ENCODE data around the gene DUSP3.
"Not testable (repeated sequence)": the region's sequence is repeated elsewhere in the genome, so short reads cannot be mapped to it uniquely, and the experiment has no call there.

Gene DUSP3

GRCh38 chr17:43800736-43801135 lies 22.0 kb upstream of the DUSP3 start:
- Histone ChIP-seq H3K36me3 (ENCODE audit: control insufficient read depth, insufficient read depth, low read length) (no peaks in the 10 kb centered on the region), H3K27me3 (replicated peaks; ENCODE audit: control insufficient read depth, insufficient read depth, low read length) (no peaks in the 10 kb centered on the region; the same call in 1 of the 2 replicates), H3K4me3 (replicated peaks; ENCODE audit: low read depth, low read length) (no peak overlapping the region)
- no peak for TF ChIP-seq CTCF (IDR thresholded peaks at IDR 0.05; ENCODE audit: insufficient read depth, low read length, poor library complexity, severe bottlenecking)
- DNase-seq (ENCODE audit: extremely low read depth, insufficient read length), result no peak

- no peaks in the 10 kb centered on the region for H3K36me3 ChIP-seq (ENCODE audit: control insufficient read depth, insufficient read depth, low read length)
- no peak overlapping the region for H3K4me3 ChIP-seq (replicated peaks; ENCODE audit: low read depth, low read length)
- TF ChIP-seq CTCF (IDR thresholded peaks at IDR 0.05; ENCODE audit: insufficient read depth, low read length, poor library complexity, severe bottlenecking), result no peak
- no peak for DNase-seq (ENCODE audit: extremely low read depth, insufficient read length)
- no peaks in the 10 kb centered on the region; the same call in 1 of the 2 replicates for H3K27me3 ChIP-seq (replicated peaks; ENCODE audit: control insufficient read depth, insufficient read depth, low read length)
Measured at GRCh38 chr17:43799047-43799446, 20.3 kb upstream of the DUSP3 start.

GRCh38 chr17:43798024-43798423 lies 19.2 kb upstream of the DUSP3 start:
- H3K36me3 ChIP-seq (ENCODE audit: control insufficient read depth, insufficient read depth, low read length); H3K4me3 ChIP-seq (replicated peaks; ENCODE audit: low read depth, low read length); H3K27me3 ChIP-seq (replicated peaks; ENCODE audit: control insufficient read depth, insufficient read depth, low read length); DNase-seq (ENCODE audit: extremely low read depth, insufficient read length): not testable (repeated sequence)

GRCh38 chr17:43792668-43793067 lies 13.9 kb upstream of the DUSP3 start:
- H3K4me3 ChIP-seq (replicated peaks; ENCODE audit: low read depth, low read length); H3K27me3 ChIP-seq (replicated peaks; ENCODE audit: control insufficient read depth, insufficient read depth, low read length); DNase-seq (ENCODE audit: extremely low read depth, insufficient read length); H3K36me3 ChIP-seq (ENCODE audit: control insufficient read depth, insufficient read depth, low read length): not testable (repeated sequence)

- no peak overlapping the region for H3K4me3 ChIP-seq (replicated peaks; ENCODE audit: low read depth, low read length)
- TF ChIP-seq CTCF (IDR thresholded peaks at IDR 0.05; ENCODE audit: insufficient read depth, low read length, poor library complexity, severe bottlenecking), result no peak
- no peak for DNase-seq (ENCODE audit: extremely low read depth, insufficient read length)
- H3K27me3 ChIP-seq (replicated peaks; ENCODE audit: control insufficient read depth, insufficient read depth, low read length), result no peaks in the 10 kb centered on the region
- no peaks in the 10 kb centered on the region for H3K36me3 ChIP-seq (ENCODE audit: control insufficient read depth, insufficient read depth, low read length)
Measured at GRCh38 chr17:43791589-43791988, 12.8 kb upstream of the DUSP3 start.

GRCh38 chr17:43790311-43790940 lies 11.6 kb upstream of the DUSP3 start:
- Histone ChIP-seq H3K36me3 (ENCODE audit: control insufficient read depth, insufficient read depth, low read length) (no peaks in the 10 kb centered on the region), H3K4me3 (replicated peaks; ENCODE audit: low read depth, low read length) (no peak overlapping the region), H3K27me3 (replicated peaks; ENCODE audit: control insufficient read depth, insufficient read depth, low read length) (no peaks in the 10 kb centered on the region)
- DNase-seq (ENCODE audit: extremely low read depth, insufficient read length), result no peak
- peak; percentile 13 for TF ChIP-seq CTCF (IDR thresholded peaks at IDR 0.05; ENCODE audit: insufficient read depth, low read length, poor library complexity, severe bottlenecking)

GRCh38 chr17:43789482-43789881 lies 10.7 kb upstream of the DUSP3 start:
- TF ChIP-seq CTCF (IDR thresholded peaks at IDR 0.05; ENCODE audit: insufficient read depth, low read length, poor library complexity, severe bottlenecking), result no peak
- no peak for DNase-seq (ENCODE audit: extremely low read depth, insufficient read length)

More at GRCh38 chr17:43789482-43789881, 10.7 kb upstream of the DUSP3 start:
- no peaks in the 10 kb centered on the region for H3K36me3 ChIP-seq (ENCODE audit: control insufficient read depth, insufficient read depth, low read length)
- H3K4me3 ChIP-seq (replicated peaks; ENCODE audit: low read depth, low read length), result no peak overlapping the region
- no peaks in the 10 kb centered on the region for H3K27me3 ChIP-seq (replicated peaks; ENCODE audit: control insufficient read depth, insufficient read depth, low read length)

Data from GM06990 (cell line).